GM12801 (cell line): Measurements from ENCODE around the gene GRID1.

Source experiments
- CTCF ChIP-seq: IDR thresholded peaks from one replicate; pipeline ENCODE4 v1.5.1; 2011; ENCODE audit warnings: control low read depth; ENCODE audit not compliant: insufficient read length; ENCODE audit errors: extremely low read depth

Gene GRID1

GRCh38 chr10:86319676-86320075 lies 46.9 kb downstream of the GRID1 start:
- TF ChIP-seq CTCF = no peak

- TF ChIP-seq CTCF = no peak
Measured at GRCh38 chr10:86317949-86318725, 48.5 kb downstream of the GRID1 start.

GRCh38 chr10:86316990-86317389 lies 49.6 kb downstream of the GRID1 start:
- no peak for TF ChIP-seq CTCF

GRCh38 chr10:86316274-86316835 lies 50.2 kb downstream of the GRID1 start:
- no peak for TF ChIP-seq CTCF

- no peak for TF ChIP-seq CTCF
Measured at GRCh38 chr10:86315549-86315942, 51.0 kb downstream of the GRID1 start.

- TF ChIP-seq CTCF = no peak
Measured at GRCh38 chr10:86314616-86315548, 51.7 kb downstream of the GRID1 start.

- no peak for TF ChIP-seq CTCF
Measured at GRCh38 chr10:86313621-86314041, 53.0 kb downstream of the GRID1 start.
